MM.1S (cell line): Measurements from ENCODE around the gene CDH7.

Experiments used
- EZH2phosphoT487 ChIP-seq: fragments of 300-600 bp; sonication (generic); IDR thresholded peaks from 2 replicates; pipeline ENCODE4 v1.6.1; 2018; ENCODE audit warnings: antibody characterized with exemption, low read length
- TF ChIP-seq, protein P1 (sequence below): fragments of 300-600 bp; sonication (generic); IDR thresholded peaks from 2 replicates; pipeline ENCODE4 v1.5.1; 2016; ENCODE audit warnings: antibody characterized with exemption, low read length, mixed read lengths

DNA sequence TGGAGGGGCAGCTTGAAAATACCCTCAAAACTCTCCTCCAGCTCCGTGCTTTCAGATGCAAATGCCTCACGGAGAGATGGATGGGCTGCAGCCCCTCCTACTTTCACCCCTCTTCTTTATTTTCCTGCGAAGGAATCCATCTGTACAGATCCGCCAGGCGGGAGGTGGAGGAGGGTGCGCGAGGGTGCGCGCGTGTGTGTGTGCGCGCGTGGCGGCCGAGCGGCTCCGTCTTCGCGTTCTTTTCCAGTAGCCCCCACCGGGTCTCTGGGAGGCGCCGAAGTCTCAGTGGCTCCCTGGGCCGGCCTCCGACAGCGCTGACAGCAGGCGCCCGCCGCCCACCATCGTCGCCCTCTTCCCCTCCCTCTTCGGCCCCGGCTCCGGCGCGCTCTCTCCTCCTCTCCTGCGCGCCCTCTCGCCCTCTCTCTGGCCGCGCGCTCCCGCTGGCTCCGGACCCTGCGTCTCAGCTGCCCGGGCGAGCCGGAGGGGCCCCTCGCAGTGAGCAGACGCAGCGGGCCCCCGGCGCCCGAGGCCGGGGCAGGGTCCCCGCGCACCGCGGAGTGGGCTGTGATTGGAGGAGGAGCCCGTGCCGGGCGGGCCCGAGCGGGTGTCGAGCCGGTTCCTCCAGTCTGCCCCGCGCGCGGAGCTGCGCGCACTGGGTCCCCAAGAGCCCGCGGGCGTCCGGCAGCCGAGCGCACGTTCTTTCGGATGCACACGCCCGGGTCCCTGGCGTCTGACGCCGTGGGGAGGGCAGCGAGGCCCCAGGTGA is at the start of gene CDH7:
- TF ChIP-seq, protein P1, sequence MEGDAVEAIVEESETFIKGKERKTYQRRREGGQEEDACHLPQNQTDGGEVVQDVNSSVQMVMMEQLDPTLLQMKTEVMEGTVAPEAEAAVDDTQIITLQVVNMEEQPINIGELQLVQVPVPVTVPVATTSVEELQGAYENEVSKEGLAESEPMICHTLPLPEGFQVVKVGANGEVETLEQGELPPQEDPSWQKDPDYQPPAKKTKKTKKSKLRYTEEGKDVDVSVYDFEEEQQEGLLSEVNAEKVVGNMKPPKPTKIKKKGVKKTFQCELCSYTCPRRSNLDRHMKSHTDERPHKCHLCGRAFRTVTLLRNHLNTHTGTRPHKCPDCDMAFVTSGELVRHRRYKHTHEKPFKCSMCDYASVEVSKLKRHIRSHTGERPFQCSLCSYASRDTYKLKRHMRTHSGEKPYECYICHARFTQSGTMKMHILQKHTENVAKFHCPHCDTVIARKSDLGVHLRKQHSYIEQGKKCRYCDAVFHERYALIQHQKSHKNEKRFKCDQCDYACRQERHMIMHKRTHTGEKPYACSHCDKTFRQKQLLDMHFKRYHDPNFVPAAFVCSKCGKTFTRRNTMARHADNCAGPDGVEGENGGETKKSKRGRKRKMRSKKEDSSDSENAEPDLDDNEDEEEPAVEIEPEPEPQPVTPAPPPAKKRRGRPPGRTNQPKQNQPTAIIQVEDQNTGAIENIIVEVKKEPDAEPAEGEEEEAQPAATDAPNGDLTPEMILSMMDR = no peak
- TF ChIP-seq EZH2phosphoT487 = no peak
